Mammary epithelial cell (primary cell): ENCODE data around the gene DZIP1L.

Experiments
- EZH2 ChIP-seq: IDR thresholded peaks from 2 replicates; pipeline ENCODE4 v1.6.1; 2012; ENCODE audit warnings: low read length, inconsistent platforms, borderline replicate concordance
- TF ChIP-seq, protein P1 (sequence below), 2 donors: IDR thresholded peaks in 1 of 2; conservative IDR thresholded peaks in 1 of 2; 2 replicates each; pipeline ENCODE4 v1.5.1; 2011 to 2012; ENCODE audit warnings: inconsistent platforms in 2 of 2, low read length in 2 of 2, mild to moderate bottlenecking in 2 of 2, control low read depth in 1 of 2, low read depth in 1 of 2; ENCODE audit not compliant: insufficient read depth in 1 of 2; ENCODE audit errors: extremely low read depth in 1 of 2

DNA sequence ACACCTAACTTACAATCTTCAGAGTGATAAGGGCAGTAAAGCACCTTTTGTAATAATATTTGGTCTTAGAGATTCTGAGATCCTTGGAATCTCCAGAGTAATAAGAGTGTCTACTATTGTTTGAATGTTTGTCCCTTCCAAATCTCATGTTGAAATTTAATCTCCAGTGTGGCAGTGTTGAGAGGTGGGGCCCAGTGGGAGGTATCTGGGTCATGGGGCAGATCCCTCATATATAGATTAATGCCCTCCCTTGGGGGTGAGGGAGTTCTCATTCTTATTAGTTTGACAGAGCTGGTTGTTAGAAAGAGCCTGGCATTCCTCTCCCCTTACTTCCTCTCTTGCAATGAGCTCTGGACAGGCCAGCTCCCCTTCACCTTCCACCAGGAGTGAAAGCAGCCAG is 16.0 kb downstream of the DZIP1L start:
- TF ChIP-seq, protein P1, sequence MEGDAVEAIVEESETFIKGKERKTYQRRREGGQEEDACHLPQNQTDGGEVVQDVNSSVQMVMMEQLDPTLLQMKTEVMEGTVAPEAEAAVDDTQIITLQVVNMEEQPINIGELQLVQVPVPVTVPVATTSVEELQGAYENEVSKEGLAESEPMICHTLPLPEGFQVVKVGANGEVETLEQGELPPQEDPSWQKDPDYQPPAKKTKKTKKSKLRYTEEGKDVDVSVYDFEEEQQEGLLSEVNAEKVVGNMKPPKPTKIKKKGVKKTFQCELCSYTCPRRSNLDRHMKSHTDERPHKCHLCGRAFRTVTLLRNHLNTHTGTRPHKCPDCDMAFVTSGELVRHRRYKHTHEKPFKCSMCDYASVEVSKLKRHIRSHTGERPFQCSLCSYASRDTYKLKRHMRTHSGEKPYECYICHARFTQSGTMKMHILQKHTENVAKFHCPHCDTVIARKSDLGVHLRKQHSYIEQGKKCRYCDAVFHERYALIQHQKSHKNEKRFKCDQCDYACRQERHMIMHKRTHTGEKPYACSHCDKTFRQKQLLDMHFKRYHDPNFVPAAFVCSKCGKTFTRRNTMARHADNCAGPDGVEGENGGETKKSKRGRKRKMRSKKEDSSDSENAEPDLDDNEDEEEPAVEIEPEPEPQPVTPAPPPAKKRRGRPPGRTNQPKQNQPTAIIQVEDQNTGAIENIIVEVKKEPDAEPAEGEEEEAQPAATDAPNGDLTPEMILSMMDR (conservative IDR thresholded peaks at IDR 0.05 in 1 of 2, IDR thresholded peaks at IDR 0.05 in 1 of 2; ENCODE audit: extremely low read depth in 1 of 2, insufficient read depth in 1 of 2, low read depth in 1 of 2, low read length in 2 of 2), result no peak
- TF ChIP-seq EZH2, result no peak
